ENCODE measurements around the gene THOC3. TPM values are rescaled to one million over a fixed set of nuclear protein-coding genes. Genes with fewer than 3 reads are reported as not detected.
"Not testable (repeated sequence)": the region's sequence is repeated elsewhere in the genome, so short reads cannot be mapped to it uniquely, and the experiment has no call there.

Gene THOC3
- total and polyA plus RNA-seq, 2 of the 8 experiments (the other 6 are each of a cell fraction or from before 2014, with no cell fraction given) = 60.2 to 82.7 TPM

GRCh38 chr5:175962329-175962728 lies 5.8 kb downstream of the THOC3 start:
- WGBS, 2 experiments (ENCODE audit: extremely low coverage in 1 of 2, insufficient coverage in 1 of 2, insufficient read length in 1 of 2, insufficient replicate concordance in 2 of 2, low coverage in 1 of 2, low lambda C conversion rate in 2 of 2, missing lambda C conversion rate in 1 of 2) = no CpG with 5 or more reads among the region's 8 CpGs
- CTCF ChIA-PET (ENCODE audit: partially characterized antibody) = not testable (repeated sequence)

GRCh38 chr5:175960228-175960627 lies 7.9 kb downstream of the THOC3 start:
- WGBS, 2 experiments (ENCODE audit: extremely low coverage in 1 of 2, insufficient coverage in 1 of 2, insufficient read length in 1 of 2, insufficient replicate concordance in 2 of 2, low coverage in 1 of 2, low lambda C conversion rate in 2 of 2, missing lambda C conversion rate in 1 of 2) = 96% methylated on average over 5 of the region's 6 CpGs; no CpG with 5 or more reads in 1 of the 2 experiments
- CTCF ChIA-PET (ENCODE audit: partially characterized antibody); H3K27ac ChIP-seq (ENCODE audit: low read depth, low read length); H2BK12ac ChIP-seq (ENCODE audit: low read depth, low read length); H4K5ac ChIP-seq (ENCODE audit: insufficient read length, low read depth, low read length); H3K4me2 ChIP-seq (ENCODE audit: insufficient read depth in 1 of 2, low read depth in 2 of 2, low read length in 2 of 2); H4K91ac ChIP-seq (replicated peaks; ENCODE audit: insufficient read length, low read length); H3K56ac ChIP-seq (replicated peaks; ENCODE audit: insufficient read length, low read depth, low read length); H3K36me3 ChIP-seq (ENCODE audit: control insufficient read depth in 2 of 4, insufficient read depth in 4 of 4, low read length in 3 of 4); H2BK120ac ChIP-seq (replicated peaks; ENCODE audit: low read depth, low read length); H3K14ac ChIP-seq (ENCODE audit: insufficient read length); DNase-seq (ENCODE audit: low read depth in 1 of 2, low spot score in 2 of 2); H3K79me2 ChIP-seq (ENCODE audit: control insufficient read depth in 1 of 2, insufficient read depth in 2 of 2, low read length in 2 of 2); H2AFZ ChIP-seq (ENCODE audit: low read length); H3K18ac ChIP-seq (ENCODE audit: extremely low read depth, low read length); H4K20me1 ChIP-seq (replicated peaks in 1 of 2; ENCODE audit: control insufficient read depth in 1 of 2, insufficient read depth in 2 of 2, low read length in 2 of 2); FAIRE-seq; H3K4ac ChIP-seq (replicated peaks; ENCODE audit: insufficient read length, low read depth, low read length); H3K4me1 ChIP-seq (replicated peaks in 1 of 4; ENCODE audit: control insufficient read depth in 3 of 4, insufficient read depth in 4 of 4, low read length in 3 of 4); H2BK5ac ChIP-seq (ENCODE audit: low read depth, low read length); H2AK5ac ChIP-seq (ENCODE audit: low read depth, low read length); POLR2A ChIA-PET (ENCODE audit: partially characterized antibody); H3K23me2 ChIP-seq (ENCODE audit: low read depth, low read length); H3K23ac ChIP-seq (ENCODE audit: insufficient read length); H3K27me3 ChIP-seq (replicated peaks in 1 of 4; ENCODE audit: control insufficient read depth in 3 of 4, extremely low read depth in 1 of 4, insufficient read depth in 3 of 4, low read length in 3 of 4); H4K8ac ChIP-seq (ENCODE audit: extremely low read depth, insufficient read depth, low read length); H3K9ac ChIP-seq (replicated peaks in 1 of 4; ENCODE audit: extremely low read depth in 1 of 4, low read depth in 3 of 4, low read length in 3 of 4); H2BK15ac ChIP-seq (ENCODE audit: low read length); H3K79me1 ChIP-seq (ENCODE audit: low read depth, low read length); H2BK20ac ChIP-seq (ENCODE audit: low read length); H3K9me3 ChIP-seq (ENCODE audit: insufficient read depth in 2 of 2, low read depth in 1 of 2, low read length in 1 of 2); H3K4me3 ChIP-seq (ENCODE audit: extremely low read depth in 1 of 4, insufficient read depth in 2 of 4, low read depth in 3 of 4, low read length in 4 of 4): not testable (repeated sequence)

More at GRCh38 chr5:175962329-175962728, 5.8 kb downstream of the THOC3 start:
- H3K23me2 ChIP-seq (ENCODE audit: low read depth, low read length); H3K9ac ChIP-seq (replicated peaks in 1 of 4; ENCODE audit: extremely low read depth in 1 of 4, low read depth in 3 of 4, low read length in 3 of 4); H2BK5ac ChIP-seq (ENCODE audit: low read depth, low read length); H2BK12ac ChIP-seq (ENCODE audit: low read depth, low read length); H3K4me2 ChIP-seq (ENCODE audit: insufficient read depth in 1 of 2, low read depth in 2 of 2, low read length in 2 of 2); DNase-seq (ENCODE audit: low read depth in 1 of 2, low spot score in 2 of 2); H3K4me3 ChIP-seq (ENCODE audit: extremely low read depth in 1 of 4, insufficient read depth in 2 of 4, low read depth in 3 of 4, low read length in 4 of 4); H2AFZ ChIP-seq (ENCODE audit: low read length); H3K56ac ChIP-seq (replicated peaks; ENCODE audit: insufficient read length, low read depth, low read length); H3K9me3 ChIP-seq (ENCODE audit: insufficient read depth in 2 of 2, low read depth in 1 of 2, low read length in 1 of 2); H3K27ac ChIP-seq (ENCODE audit: low read depth, low read length); H4K20me1 ChIP-seq (replicated peaks in 1 of 2; ENCODE audit: control insufficient read depth in 1 of 2, insufficient read depth in 2 of 2, low read length in 2 of 2); H3K4me1 ChIP-seq (replicated peaks in 1 of 4; ENCODE audit: control insufficient read depth in 3 of 4, insufficient read depth in 4 of 4, low read length in 3 of 4); H3K14ac ChIP-seq (ENCODE audit: insufficient read length); FAIRE-seq; H3K18ac ChIP-seq (ENCODE audit: extremely low read depth, low read length); H3K27me3 ChIP-seq (replicated peaks in 1 of 4; ENCODE audit: control insufficient read depth in 3 of 4, extremely low read depth in 1 of 4, insufficient read depth in 3 of 4, low read length in 3 of 4); H4K91ac ChIP-seq (replicated peaks; ENCODE audit: insufficient read length, low read length); H3K4ac ChIP-seq (replicated peaks; ENCODE audit: insufficient read length, low read depth, low read length); H2BK15ac ChIP-seq (ENCODE audit: low read length); H2BK120ac ChIP-seq (replicated peaks; ENCODE audit: low read depth, low read length); H3K36me3 ChIP-seq (ENCODE audit: control insufficient read depth in 2 of 4, insufficient read depth in 4 of 4, low read length in 3 of 4); H3K79me2 ChIP-seq (ENCODE audit: control insufficient read depth in 1 of 2, insufficient read depth in 2 of 2, low read length in 2 of 2); H3K79me1 ChIP-seq (ENCODE audit: low read depth, low read length); H2BK20ac ChIP-seq (ENCODE audit: low read length); H4K5ac ChIP-seq (ENCODE audit: insufficient read length, low read depth, low read length); POLR2A ChIA-PET (ENCODE audit: partially characterized antibody); H3K23ac ChIP-seq (ENCODE audit: insufficient read length); H2AK5ac ChIP-seq (ENCODE audit: low read depth, low read length); H4K8ac ChIP-seq (ENCODE audit: extremely low read depth, insufficient read depth, low read length): not testable (repeated sequence)
